NT2/D1 (cell line): ENCODE results near the gene RBBP4.

Source experiments
- SUZ12 ChIP-seq: IDR thresholded peaks from 2 replicates; pipeline ENCODE4 v1.6.1; 2011; ENCODE audit not compliant: insufficient read length, insufficient read depth; ENCODE audit errors: extremely low read depth
- YY1 ChIP-seq: IDR thresholded peaks from 2 replicates; pipeline ENCODE4 v1.6.1; 2011; ENCODE audit not compliant: insufficient read length, insufficient read depth
- ZNF274 ChIP-seq: IDR thresholded peaks from 2 replicates; pipeline ENCODE4 v1.6.1; 2011; ENCODE audit warnings: mild to moderate bottlenecking, low read depth, low read length

GRCh38 chr1:32639489-32640075 lies 11.4 kb upstream of the RBBP4 start:
- no peak for TF ChIP-seq YY1
- TF ChIP-seq SUZ12, result no peak
- TF ChIP-seq ZNF274, result no peak
